Lower leg skin (tissue), 3 donors: ENCODE data around the gene OMP.

Experiments
- POLR2A ChIP-seq, 2 donors: fragments of 450-650 bp; IDR thresholded peaks; one replicate each; pipeline ENCODE4 v1.6.1; 2016 to 2017; ENCODE audit warnings: antibody characterized with exemption in 2 of 2, mild to moderate bottlenecking in 1 of 2, moderate library complexity in 1 of 2
- TF ChIP-seq, protein P1 (sequence below), 3 donors: fragments of 450-650 bp; IDR thresholded peaks; one replicate each; pipeline ENCODE4 v1.5.1; 2016; ENCODE audit warnings: antibody characterized with exemption in 3 of 3, mild to moderate bottlenecking in 3 of 3, moderate library complexity in 2 of 3

- TF ChIP-seq, protein P1, sequence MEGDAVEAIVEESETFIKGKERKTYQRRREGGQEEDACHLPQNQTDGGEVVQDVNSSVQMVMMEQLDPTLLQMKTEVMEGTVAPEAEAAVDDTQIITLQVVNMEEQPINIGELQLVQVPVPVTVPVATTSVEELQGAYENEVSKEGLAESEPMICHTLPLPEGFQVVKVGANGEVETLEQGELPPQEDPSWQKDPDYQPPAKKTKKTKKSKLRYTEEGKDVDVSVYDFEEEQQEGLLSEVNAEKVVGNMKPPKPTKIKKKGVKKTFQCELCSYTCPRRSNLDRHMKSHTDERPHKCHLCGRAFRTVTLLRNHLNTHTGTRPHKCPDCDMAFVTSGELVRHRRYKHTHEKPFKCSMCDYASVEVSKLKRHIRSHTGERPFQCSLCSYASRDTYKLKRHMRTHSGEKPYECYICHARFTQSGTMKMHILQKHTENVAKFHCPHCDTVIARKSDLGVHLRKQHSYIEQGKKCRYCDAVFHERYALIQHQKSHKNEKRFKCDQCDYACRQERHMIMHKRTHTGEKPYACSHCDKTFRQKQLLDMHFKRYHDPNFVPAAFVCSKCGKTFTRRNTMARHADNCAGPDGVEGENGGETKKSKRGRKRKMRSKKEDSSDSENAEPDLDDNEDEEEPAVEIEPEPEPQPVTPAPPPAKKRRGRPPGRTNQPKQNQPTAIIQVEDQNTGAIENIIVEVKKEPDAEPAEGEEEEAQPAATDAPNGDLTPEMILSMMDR (IDR thresholded peaks at IDR 0.05), result no peak
- TF ChIP-seq POLR2A (IDR thresholded peaks at IDR 0.05), result no peak
These were observed 19.6 kb upstream of the OMP start for GRCh38 chr11:77082838-77083565.
